ENCODE measurements around the gene SKOR2. TPM values are rescaled to one million over a fixed set of nuclear protein-coding genes. Genes with fewer than 3 reads are reported as not detected.
A peak's percentile ranks its signal among the peaks of the same experiment; 100 is the strongest.

Gene SKOR2
- total and polyA plus RNA-seq, 2 experiments from 2014 or later = 0.10 to 0.42 TPM

DNA sequence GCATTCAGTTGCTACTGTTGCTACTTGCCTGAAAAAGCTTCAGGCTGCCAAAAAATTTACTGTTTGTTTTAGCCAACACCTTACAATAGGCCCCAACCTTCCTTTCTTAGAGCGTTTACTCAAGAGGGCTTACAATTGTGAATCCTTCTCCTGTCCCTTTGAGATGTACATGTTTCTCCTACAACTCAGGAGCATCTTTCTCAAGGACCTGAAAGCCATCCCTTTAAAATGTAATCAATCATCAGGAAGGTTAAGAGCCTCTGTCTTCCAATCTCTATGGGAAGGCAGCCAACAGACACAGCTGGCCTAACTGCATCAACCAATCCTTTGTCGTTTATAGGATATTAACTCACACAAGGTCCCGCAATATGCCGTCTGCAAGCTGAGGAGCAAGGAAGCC lies 71.9 kb downstream of the SKOR2 start (continued):
- TF ChIP-seq, protein P1, sequence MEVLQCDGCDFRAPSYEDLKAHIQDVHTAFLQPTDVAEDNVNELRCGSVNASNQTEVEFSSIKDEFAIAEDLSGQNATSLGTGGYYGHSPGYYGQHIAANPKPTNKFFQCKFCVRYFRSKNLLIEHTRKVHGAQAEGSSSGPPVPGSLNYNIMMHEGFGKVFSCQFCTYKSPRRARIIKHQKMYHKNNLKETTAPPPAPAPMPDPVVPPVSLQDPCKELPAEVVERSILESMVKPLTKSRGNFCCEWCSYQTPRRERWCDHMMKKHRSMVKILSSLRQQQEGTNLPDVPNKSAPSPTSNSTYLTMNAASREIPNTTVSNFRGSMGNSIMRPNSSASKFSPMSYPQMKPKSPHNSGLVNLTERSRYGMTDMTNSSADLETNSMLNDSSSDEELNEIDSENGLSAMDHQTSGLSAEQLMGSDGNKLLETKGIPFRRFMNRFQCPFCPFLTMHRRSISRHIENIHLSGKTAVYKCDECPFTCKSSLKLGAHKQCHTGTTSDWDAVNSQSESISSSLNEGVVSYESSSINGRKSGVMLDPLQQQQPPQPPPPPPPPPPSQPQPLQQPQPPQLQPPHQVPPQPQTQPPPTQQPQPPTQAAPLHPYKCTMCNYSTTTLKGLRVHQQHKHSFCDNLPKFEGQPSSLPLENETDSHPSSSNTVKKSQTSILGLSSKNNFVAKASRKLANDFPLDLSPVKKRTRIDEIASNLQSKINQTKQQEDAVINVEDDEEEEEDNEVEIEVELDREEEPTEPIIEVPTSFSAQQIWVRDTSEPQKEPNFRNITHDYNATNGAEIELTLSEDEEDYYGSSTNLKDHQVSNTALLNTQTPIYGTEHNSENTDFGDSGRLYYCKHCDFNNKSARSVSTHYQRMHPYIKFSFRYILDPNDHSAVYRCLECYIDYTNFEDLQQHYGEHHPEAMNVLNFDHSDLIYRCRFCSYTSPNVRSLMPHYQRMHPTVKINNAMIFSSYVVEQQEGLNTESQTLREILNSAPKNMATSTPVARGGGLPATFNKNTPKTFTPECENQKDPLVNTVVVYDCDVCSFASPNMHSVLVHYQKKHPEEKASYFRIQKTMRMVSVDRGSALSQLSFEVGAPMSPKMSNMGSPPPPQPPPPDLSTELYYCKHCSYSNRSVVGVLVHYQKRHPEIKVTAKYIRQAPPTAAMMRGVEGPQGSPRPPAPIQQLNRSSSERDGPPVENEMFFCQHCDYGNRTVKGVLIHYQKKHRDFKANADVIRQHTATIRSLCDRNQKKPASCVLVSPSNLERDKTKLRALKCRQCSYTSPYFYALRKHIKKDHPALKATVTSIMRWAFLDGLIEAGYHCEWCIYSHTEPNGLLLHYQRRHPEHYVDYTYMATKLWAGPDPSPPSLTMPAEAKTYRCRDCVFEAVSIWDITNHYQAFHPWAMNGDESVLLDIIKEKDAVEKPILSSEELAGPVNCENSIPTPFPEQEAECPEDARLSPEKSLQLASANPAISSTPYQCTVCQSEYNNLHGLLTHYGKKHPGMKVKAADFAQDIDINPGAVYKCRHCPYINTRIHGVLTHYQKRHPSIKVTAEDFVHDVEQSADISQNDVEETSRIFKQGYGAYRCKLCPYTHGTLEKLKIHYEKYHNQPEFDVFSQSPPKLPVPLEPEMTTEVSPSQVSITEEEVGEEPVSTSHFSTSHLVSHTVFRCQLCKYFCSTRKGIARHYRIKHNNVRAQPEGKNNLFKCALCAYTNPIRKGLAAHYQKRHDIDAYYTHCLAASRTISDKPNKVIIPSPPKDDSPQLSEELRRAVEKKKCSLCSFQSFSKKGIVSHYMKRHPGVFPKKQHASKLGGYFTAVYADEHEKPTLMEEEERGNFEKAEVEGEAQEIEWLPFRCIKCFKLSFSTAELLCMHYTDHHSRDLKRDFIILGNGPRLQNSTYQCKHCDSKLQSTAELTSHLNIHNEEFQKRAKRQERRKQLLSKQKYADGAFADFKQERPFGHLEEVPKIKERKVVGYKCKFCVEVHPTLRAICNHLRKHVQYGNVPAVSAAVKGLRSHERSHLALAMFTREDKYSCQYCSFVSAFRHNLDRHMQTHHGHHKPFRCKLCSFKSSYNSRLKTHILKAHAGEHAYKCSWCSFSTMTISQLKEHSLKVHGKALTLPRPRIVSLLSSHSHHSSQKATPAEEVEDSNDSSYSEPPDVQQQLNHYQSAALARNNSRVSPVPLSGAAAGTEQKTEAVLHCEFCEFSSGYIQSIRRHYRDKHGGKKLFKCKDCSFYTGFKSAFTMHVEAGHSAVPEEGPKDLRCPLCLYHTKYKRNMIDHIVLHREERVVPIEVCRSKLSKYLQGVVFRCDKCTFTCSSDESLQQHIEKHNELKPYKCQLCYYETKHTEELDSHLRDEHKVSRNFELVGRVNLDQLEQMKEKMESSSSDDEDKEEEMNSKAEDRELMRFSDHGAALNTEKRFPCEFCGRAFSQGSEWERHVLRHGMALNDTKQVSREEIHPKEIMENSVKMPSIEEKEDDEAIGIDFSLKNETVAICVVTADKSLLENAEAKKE (CRISPR knock-in tag; IDR thresholded peaks at IDR 0.05) = no peak
- TF ChIP-seq POLR2AphosphoS5 (IDR thresholded peaks at IDR 0.05; ENCODE audit: low read depth) = no peak
- TF ChIP-seq, protein P2, sequence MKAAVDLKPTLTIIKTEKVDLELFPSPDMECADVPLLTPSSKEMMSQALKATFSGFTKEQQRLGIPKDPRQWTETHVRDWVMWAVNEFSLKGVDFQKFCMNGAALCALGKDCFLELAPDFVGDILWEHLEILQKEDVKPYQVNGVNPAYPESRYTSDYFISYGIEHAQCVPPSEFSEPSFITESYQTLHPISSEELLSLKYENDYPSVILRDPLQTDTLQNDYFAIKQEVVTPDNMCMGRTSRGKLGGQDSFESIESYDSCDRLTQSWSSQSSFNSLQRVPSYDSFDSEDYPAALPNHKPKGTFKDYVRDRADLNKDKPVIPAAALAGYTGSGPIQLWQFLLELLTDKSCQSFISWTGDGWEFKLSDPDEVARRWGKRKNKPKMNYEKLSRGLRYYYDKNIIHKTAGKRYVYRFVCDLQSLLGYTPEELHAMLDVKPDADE (IDR thresholded peaks at IDR 0.05) = no peak
- TF ChIP-seq EZH2 (IDR thresholded peaks at IDR 0.05; ENCODE audit: low read depth, unreplicated experiment) = no peak
- no peak for TF ChIP-seq ZNF114 (CRISPR knock-in tag; IDR thresholded peaks at IDR 0.05)
- TF ChIP-seq CREB1 (CRISPR knock-in tag; IDR thresholded peaks at IDR 0.05; ENCODE audit: low read depth) = no peak
- TF ChIP-seq EZH2phosphoT487 (IDR thresholded peaks at IDR 0.05; ENCODE audit: unreplicated experiment) = no peak

DNA sequence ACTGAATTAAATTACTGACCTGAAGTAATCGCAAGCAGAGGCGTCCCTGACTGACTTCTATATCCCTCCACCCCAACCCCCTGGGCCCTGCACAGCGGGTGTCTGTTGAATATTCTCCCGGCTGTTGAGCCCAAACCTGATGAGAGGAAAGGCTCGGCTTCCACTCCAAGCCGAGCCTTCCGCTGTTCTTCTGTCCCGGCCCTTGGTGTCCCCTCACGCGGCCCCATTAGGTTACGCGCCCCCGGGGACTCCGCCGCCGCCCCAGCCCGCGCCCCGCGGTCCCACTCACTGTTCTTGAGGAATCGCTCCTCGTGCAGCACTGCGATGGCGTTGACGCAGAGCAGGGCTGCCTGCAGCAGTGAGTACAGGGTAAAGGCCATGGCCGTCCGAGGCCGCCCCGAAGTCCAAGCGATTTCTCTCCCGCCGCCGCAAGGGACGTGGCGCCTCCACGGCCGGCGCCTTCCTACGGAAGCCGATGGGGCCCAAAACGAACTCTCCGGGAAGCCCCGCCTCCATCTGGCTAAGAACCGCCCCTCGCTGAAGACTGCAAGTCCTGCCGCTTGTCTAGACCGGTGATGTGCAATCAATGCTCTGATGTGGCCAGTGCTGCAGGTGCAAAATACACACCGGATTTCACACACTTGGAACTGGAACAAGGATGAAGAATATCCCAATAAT lies 75.4 kb downstream of the SKOR2 start, which contains the start of gene IER3IP1:
IER3IP1 (minus strand) TSS at position 467 of the 678 bp plus-strand sequence; CDS start at position 380, 87 bp downstream.
- Histone ChIP-seq H2AFZ (peak within 1 kb of the TSS; percentile 98), H3K9me2 (ENCODE audit: insufficient read depth) (no peaks in the 10 kb centered on the region), H3K36me3 (ENCODE audit: insufficient read depth) (no peaks in the 10 kb centered on the region), H3K27me3 (ENCODE audit: insufficient read depth) (no peaks in the 10 kb centered on the region), H3K79me2 (replicated peaks; ENCODE audit: insufficient read depth) (peaks cover 42% of the 10 kb centered on the region), H3K4me3 (peak within 1 kb of the TSS; percentile 96), H3K4me1 (ENCODE audit: insufficient read depth) (peaks cover 14% of the 10 kb centered on the region), H3K4me2 (peak within 1 kb of the TSS; percentile 80), H4K20me1 (replicated peaks; ENCODE audit: insufficient read depth) (peaks cover 25% of the 10 kb centered on the region; the same call in 1 of the 2 replicates), H3F3A (replicated peaks; ENCODE audit: low read depth) (no peaks in the 10 kb centered on the region), H3K27ac (ENCODE audit: low read depth) (peak within 1 kb of the TSS; percentile 87)
- peak within 1 kb of the TSS; percentile 86 for H3K27ac Mint-ChIP-seq
- H3K36me3 Mint-ChIP-seq (ENCODE audit: low read depth) = no peaks in the 10 kb centered on the region
- no peaks in the 10 kb centered on the region; the same call in 2 of the 3 replicates for H3K4me1 Mint-ChIP-seq
- H3K4me3 Mint-ChIP-seq = no peak within 1 kb of the TSS; the same call in 2 of the 3 replicates
- TF ChIP-seq, protein P3, sequence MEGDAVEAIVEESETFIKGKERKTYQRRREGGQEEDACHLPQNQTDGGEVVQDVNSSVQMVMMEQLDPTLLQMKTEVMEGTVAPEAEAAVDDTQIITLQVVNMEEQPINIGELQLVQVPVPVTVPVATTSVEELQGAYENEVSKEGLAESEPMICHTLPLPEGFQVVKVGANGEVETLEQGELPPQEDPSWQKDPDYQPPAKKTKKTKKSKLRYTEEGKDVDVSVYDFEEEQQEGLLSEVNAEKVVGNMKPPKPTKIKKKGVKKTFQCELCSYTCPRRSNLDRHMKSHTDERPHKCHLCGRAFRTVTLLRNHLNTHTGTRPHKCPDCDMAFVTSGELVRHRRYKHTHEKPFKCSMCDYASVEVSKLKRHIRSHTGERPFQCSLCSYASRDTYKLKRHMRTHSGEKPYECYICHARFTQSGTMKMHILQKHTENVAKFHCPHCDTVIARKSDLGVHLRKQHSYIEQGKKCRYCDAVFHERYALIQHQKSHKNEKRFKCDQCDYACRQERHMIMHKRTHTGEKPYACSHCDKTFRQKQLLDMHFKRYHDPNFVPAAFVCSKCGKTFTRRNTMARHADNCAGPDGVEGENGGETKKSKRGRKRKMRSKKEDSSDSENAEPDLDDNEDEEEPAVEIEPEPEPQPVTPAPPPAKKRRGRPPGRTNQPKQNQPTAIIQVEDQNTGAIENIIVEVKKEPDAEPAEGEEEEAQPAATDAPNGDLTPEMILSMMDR (conservative IDR thresholded peaks at IDR 0.05; ENCODE audit: low read depth in 2 of 2) = no peak
- TF ChIP-seq EZH2phosphoT487 (IDR thresholded peaks at IDR 0.05; ENCODE audit: unreplicated experiment) = no peak
- no peak for TF ChIP-seq NANOG (IDR thresholded peaks at IDR 0.05; ENCODE audit: borderline replicate concordance)
- no peak for TF ChIP-seq JUNB (IDR thresholded peaks at IDR 0.05; ENCODE audit: unreplicated experiment)
- peak; percentile 91 for TF ChIP-seq POLR2AphosphoS5 (IDR thresholded peaks at IDR 0.05; ENCODE audit: low read depth)
- peak; percentile 94 for DNase-seq (ENCODE audit: low spot score)
- H3K27me3 Mint-ChIP-seq (ENCODE audit: insufficient read depth, low read depth, poor library complexity) = peaks cover 5% of the 10 kb centered on the region
- peak; percentile 82 for ATAC-seq
- no peaks in the 10 kb centered on the region for H3K9me3 Mint-ChIP-seq
